SK-N-SH treated with all-trans-retinoic acid at 6 μM for 48 hours (cell line): ENCODE results near the gene DBI.

Experiments used
- CREB5 ChIP-seq: fragments of 250-450 bp; sonication (Bioruptor Pico); IDR thresholded peaks from 2 replicates; pipeline ENCODE4 v1.5.1; 2020; ENCODE audit warnings: low read depth, mild to moderate bottlenecking, moderate library complexity
- ESRRG ChIP-seq: fragments of 250-450 bp; sonication (Bioruptor Pico); IDR thresholded peaks from 2 replicates; pipeline ENCODE4 v1.6.1; 2021; ENCODE audit warnings: mild to moderate bottlenecking
- PPARA ChIP-seq: fragments of 250-450 bp; sonication (Bioruptor Pico); IDR thresholded peaks from 2 replicates; pipeline ENCODE4 v1.5.0; 2020; ENCODE audit warnings: mild to moderate bottlenecking, borderline replicate concordance
- TSHZ2 ChIP-seq: fragments of 250-450 bp; sonication (Bioruptor Pico); IDR thresholded peaks from 2 replicates; pipeline ENCODE4 v1.5.0; 2020; ENCODE audit warnings: mild to moderate bottlenecking, moderate library complexity
- ZNF565 ChIP-seq: fragments of 450-650 bp; formaldehyde crosslinking; conservative IDR thresholded peaks from 2 replicates; pipeline ENCODE4 v1.5.0; 2020; ENCODE audit warnings: low read depth, mild to moderate bottlenecking, moderate library complexity
- ZNF8 ChIP-seq: fragments of 450-650 bp; formaldehyde crosslinking; IDR thresholded peaks from 2 replicates; pipeline ENCODE4 v1.5.0; 2020; ENCODE audit warnings: mild to moderate bottlenecking, moderate library complexity

GRCh38 chr2:119350311-119350998 is 16.3 kb upstream of the DBI start:
- TF ChIP-seq ZNF565 (CRISPR knock-in tag) (no peak), TSHZ2 (CRISPR knock-in tag) (no peak), ESRRG (no peak), PPARA (CRISPR knock-in tag) (no peak), ZNF8 (no peak), CREB5 (no peak)
